Kidney tubule cell (primary cell): ENCODE data around the gene CENPP.

Experiments
- DNase-seq: peaks from one replicate; pipeline ENCODE4 v3.0.0-alpha.2; 2018; ENCODE audit warnings: low spot score

The CENPP gene

GRCh38 chr9:92659601-92660000, 333.8 kb downstream of the CENPP start:
- DNase-seq = no peak

GRCh38 chr9:92660266-92660665, 334.5 kb downstream of the CENPP start:
- no peak for DNase-seq

GRCh38 chr9:92661127-92661526, 335.4 kb downstream of the CENPP start:
- no peak for DNase-seq

GRCh38 chr9:92661743-92662142, 336.0 kb downstream of the CENPP start:
- DNase-seq = no peak

GRCh38 chr9:92663126-92663525, 337.4 kb downstream of the CENPP start:
- no peak for DNase-seq

GRCh38 chr9:92663951-92664350, 338.2 kb downstream of the CENPP start:
- no peak for DNase-seq

GRCh38 chr9:92664394-92665152, 338.8 kb downstream of the CENPP start:
- DNase-seq = peak; percentile 43

GRCh38 chr9:92665836-92666235, 340.1 kb downstream of the CENPP start:
- no peak for DNase-seq

GRCh38 chr9:92666236-92666635, 340.5 kb downstream of the CENPP start:
- DNase-seq = no peak

- DNase-seq = no peak
Observed at GRCh38 chr9:92666912-92667532, 341.3 kb downstream of the CENPP start.

GRCh38 chr9:92668746-92669526, 343.2 kb downstream of the CENPP start:
- peak; percentile 73 for DNase-seq

- no peak for DNase-seq
Observed at GRCh38 chr9:92669527-92669889, 343.8 kb downstream of the CENPP start.
